ENCODE results near the gene TMEM183A.

TMEM183A gene

GRCh38 chr1:203060115-203060514 is 52.9 kb downstream of the TMEM183A start:
- TF ChIP-seq CTCF (IDR thresholded peaks at IDR 0.05; ENCODE audit: low read length) (no peak), EZH2phosphoT487 (IDR thresholded peaks at IDR 0.05; ENCODE audit: low read length) (no peak), EZH2 (optimal IDR thresholded peaks at IDR 0.05; ENCODE audit: low read depth, low read length) (no peak)
- Histone ChIP-seq H2AFZ (ENCODE audit: low read length) (no peak overlapping the region), H3K4me1 (ENCODE audit: low read length) (no peaks in the 10 kb centered on the region), H3K9me2 (replicated peaks; ENCODE audit: insufficient read depth, low read length) (no peaks in the 10 kb centered on the region), H3K27ac (ENCODE audit: low read length) (no peak overlapping the region), H3K9ac (ENCODE audit: low read length) (no peak overlapping the region), H3K36me3 (replicated peaks; ENCODE audit: insufficient read depth, low read length) (no peaks in the 10 kb centered on the region), H3F3A (ENCODE audit: insufficient read depth, low read length) (no peaks in the 10 kb centered on the region), H3K79me2 (ENCODE audit: low read length) (no peaks in the 10 kb centered on the region), H3K4me2 (ENCODE audit: low read depth, low read length) (no peak overlapping the region), H3K4me3 (ENCODE audit: low read length) (no peak overlapping the region), H4K20me1 (ENCODE audit: insufficient read depth, low read length) (no peaks in the 10 kb centered on the region), H3K27me3 (replicated peaks; ENCODE audit: insufficient read depth, low read length) (no peaks in the 10 kb centered on the region), H3K9me3 (replicated peaks; ENCODE audit: insufficient read depth, low read length) (no peaks in the 10 kb centered on the region)
- no peak for DNase-seq

GRCh38 chr1:203063287-203063686 is 56.1 kb downstream of the TMEM183A start:
- H3K36me3 ChIP-seq (replicated peaks; ENCODE audit: insufficient read depth, low read length), result no peaks in the 10 kb centered on the region
- no peaks in the 10 kb centered on the region for H3F3A ChIP-seq (ENCODE audit: insufficient read depth, low read length)
- no peak overlapping the region for H3K4me2 ChIP-seq (ENCODE audit: low read depth, low read length)
- no peaks in the 10 kb centered on the region for H4K20me1 ChIP-seq (ENCODE audit: insufficient read depth, low read length)
- H3K27ac ChIP-seq (ENCODE audit: low read length), result no peak overlapping the region
- H3K9me2 ChIP-seq (replicated peaks; ENCODE audit: insufficient read depth, low read length), result no peaks in the 10 kb centered on the region
- peaks cover 1% of the 10 kb centered on the region; the same call in 1 of the 2 replicates for H3K4me1 ChIP-seq (ENCODE audit: low read length)
- H2AFZ ChIP-seq (ENCODE audit: low read length), result no peak overlapping the region
- no peak for TF ChIP-seq CTCF (IDR thresholded peaks at IDR 0.05; ENCODE audit: low read length)
- TF ChIP-seq EZH2phosphoT487 (IDR thresholded peaks at IDR 0.05; ENCODE audit: low read length), result no peak
- TF ChIP-seq EZH2 (optimal IDR thresholded peaks at IDR 0.05; ENCODE audit: low read depth, low read length), result no peak
- no peak overlapping the region for H3K4me3 ChIP-seq (ENCODE audit: low read length)
- H3K9ac ChIP-seq (ENCODE audit: low read length), result no peak overlapping the region
- no peaks in the 10 kb centered on the region for H3K27me3 ChIP-seq (replicated peaks; ENCODE audit: insufficient read depth, low read length)
- no peaks in the 10 kb centered on the region for H3K9me3 ChIP-seq (replicated peaks; ENCODE audit: insufficient read depth, low read length)
- no peak for DNase-seq
- no peaks in the 10 kb centered on the region for H3K79me2 ChIP-seq (ENCODE audit: low read length)

GRCh38 chr1:203065191-203065590 is 58.0 kb downstream of the TMEM183A start:
- Histone ChIP-seq H3K27me3 (replicated peaks; ENCODE audit: insufficient read depth, low read length) (no peaks in the 10 kb centered on the region), H3K9me2 (replicated peaks; ENCODE audit: insufficient read depth, low read length) (no peaks in the 10 kb centered on the region), H3K9me3 (replicated peaks; ENCODE audit: insufficient read depth, low read length) (no peaks in the 10 kb centered on the region), H3K79me2 (ENCODE audit: low read length) (no peaks in the 10 kb centered on the region), H3K36me3 (replicated peaks; ENCODE audit: insufficient read depth, low read length) (no peaks in the 10 kb centered on the region), H2AFZ (ENCODE audit: low read length) (no peak overlapping the region), H3K9ac (ENCODE audit: low read length) (no peak overlapping the region), H3K4me3 (ENCODE audit: low read length) (no peak overlapping the region), H3K4me2 (ENCODE audit: low read depth, low read length) (no peak overlapping the region), H3K4me1 (ENCODE audit: low read length) (peaks cover 19% of the 10 kb centered on the region), H4K20me1 (ENCODE audit: insufficient read depth, low read length) (no peaks in the 10 kb centered on the region), H3K27ac (ENCODE audit: low read length) (no peak overlapping the region), H3F3A (ENCODE audit: insufficient read depth, low read length) (0 out of 2 replicates have a peak, but pooled peaks cover 2% of the 10 kb centered on the region)
- TF ChIP-seq CTCF (IDR thresholded peaks at IDR 0.05; ENCODE audit: low read length) (no peak), EZH2 (optimal IDR thresholded peaks at IDR 0.05; ENCODE audit: low read depth, low read length) (no peak), EZH2phosphoT487 (IDR thresholded peaks at IDR 0.05; ENCODE audit: low read length) (no peak)
- no peak for DNase-seq

Data from MM.1S (cell line).